NCI-H69 (cell line): ENCODE data around the gene SLC41A1.
A peak's percentile ranks its signal among the peaks of the same experiment; 100 is the strongest.

Source experiments
- DNase-seq: peaks from one replicate; lab custom pipeline; 2025; lab: John Stamatoyannopoulos, UW

The SLC41A1 gene

DNA sequence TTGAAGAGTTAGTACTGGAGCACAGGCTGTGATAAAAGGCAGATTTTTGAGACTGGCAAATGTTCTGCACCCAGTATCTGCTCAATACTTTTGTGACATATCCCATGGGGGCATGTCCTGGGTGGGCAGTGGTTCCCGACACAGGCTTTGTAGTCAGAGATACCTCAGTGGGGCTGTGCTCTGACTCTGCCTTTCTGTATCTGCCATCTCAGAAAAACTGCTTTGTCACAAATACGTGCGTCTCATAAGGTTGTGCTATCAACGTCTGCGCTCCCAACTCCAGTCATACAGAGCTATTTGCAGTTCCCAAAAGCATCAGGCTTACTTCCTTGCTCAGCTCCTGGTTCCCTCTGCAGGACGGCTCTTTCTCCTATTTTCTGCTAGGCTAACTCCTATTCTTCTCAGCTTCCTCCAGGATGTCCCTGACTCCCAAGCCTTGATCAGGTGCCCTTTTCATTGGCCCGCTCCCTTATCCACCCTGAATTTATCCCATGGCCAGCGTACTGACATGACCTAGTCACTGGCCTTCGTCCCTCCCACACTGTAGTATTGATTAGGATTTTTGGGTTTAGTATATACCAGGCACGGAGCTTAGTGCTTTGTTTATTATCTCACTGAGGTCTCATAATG is 25.6 kb downstream of the SLC41A1 start:
- no peak for DNase-seq

DNA sequence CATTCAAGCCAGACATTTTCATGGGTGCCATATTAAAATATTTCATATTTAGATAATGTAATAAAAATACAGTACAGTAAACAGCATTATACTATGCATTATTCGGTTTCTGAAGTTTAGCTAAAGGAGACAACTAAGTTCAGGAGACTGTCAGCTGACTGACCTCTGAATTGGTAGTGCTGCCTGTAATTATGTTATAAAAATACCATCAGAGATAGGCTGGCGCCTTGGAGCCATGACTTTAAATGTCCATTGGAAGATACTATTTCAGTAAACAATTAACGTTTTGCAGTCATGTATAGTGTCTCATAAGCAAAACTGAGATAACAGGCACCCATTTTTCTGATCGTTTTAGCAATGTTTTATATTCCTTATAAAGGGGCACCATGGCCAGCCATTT is 26.4 kb downstream of the SLC41A1 start:
- DNase-seq = no peak

DNA sequence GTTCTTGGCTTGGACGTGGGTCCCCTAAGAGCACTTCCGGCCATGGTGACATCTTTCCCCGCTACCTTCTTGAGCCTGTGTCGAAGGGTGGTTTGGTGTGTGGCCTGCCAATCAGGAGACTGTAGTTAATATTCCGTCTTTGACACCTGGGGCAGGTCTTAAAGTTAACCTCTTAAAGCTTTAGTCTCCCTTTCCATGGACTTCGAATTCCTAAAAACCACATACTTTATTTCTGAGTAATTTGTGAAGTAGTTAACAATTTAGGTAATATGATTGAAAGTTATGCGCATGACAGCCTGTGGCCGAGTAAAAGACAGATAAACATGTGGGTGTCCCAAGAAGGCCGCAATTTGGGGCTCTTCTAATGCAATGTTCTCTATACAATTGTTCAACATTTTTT is 27.6 kb downstream of the SLC41A1 start:
- no peak for DNase-seq

DNA sequence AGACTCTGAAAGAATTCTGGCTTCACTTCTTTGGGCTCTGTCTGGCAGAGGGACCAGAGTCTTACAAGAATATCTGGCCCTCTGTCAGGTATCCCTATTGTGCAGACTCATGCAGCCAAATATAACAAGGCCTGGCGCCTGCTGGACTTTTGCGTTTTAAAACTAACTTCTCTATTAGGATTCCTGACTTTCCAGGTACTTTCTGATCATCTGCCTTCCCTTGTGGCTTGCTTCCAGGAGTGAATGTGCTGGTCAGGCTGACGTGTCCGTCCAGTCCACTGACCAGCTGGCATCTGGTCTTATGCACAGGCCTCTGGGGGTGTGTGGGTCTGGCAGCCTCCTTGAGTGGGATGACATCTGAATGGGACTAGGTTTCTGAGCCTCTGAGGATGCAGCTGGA is 29.1 kb downstream of the SLC41A1 start:
- DNase-seq = no peak

DNA sequence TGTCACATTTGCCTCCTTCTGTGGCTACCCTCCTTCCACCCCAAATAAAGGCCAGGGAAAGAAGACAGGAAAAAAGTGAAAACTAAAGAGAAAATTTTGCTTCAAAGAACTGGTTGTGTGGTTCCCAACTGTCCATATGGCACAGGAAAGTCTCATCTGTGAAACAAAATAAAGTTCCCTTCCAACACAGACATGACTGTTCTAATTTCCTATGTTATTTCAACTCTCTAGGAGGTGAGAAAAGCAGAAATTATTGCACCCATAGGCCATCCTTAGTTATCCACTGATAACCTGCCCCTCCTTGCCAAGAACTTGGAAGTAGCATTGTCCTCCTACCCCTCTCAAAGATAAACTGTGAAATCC is 29.6 kb downstream of the SLC41A1 start:
- no peak for DNase-seq

DNA sequence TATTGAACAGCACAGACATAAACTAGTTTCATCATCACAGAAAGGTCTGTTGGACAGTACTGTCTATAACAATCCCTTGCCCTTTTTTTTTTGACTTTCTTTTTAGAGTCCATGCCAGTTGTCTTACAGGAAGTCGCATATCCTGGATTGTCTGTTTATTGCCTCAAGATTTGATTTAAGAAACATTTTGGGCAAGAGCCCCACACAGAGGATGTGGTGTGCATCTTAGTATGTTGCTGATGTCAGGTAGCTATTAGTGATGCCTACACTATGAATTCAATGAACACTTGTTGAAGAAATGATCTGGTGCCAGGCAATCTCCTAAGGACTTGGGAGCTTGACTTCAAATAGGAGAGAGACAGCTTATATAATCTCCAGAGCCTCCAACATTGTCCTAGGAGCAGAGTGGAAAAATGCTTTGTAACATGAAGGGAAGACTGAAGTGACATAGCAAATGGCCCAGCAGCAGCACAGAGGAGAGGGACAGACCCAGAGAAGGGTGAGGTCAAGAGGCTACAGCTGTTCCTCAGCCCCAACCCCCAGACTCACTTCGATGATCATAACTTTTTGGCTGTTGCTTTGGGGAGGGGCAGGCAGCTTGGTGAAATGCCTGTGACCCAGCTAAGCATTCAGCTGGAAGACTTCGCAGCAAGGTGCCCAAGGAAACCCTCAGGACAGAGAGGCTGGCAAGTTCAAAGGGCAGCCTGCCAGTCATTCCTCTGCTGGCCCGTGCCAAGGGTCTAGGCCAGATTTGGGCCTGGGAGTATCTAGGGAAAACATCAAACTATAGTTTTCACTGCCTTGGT is 30.2 kb downstream of the SLC41A1 start:
- DNase-seq = no peak

DNA sequence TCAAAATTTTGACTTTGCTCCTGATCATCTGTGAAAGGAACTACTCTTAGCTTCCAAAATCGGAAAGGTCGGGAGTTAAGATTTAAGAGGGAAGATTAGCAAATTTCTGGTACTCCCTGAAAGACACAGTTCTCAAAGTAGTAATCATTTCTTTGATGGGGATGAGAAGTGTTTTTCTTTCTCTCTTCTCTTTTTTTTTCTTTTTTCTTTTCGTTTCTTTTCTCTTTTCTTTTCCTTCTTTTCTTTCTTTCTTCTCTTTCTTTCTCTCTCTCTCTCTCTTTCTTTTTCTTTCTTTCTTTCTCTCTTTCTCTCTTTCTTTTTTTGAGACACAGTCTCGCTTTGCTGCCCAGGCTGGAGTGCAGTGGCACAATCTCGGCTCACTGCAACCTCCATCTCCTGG is 32.7 kb downstream of the SLC41A1 start:
- no peak for DNase-seq

DNA sequence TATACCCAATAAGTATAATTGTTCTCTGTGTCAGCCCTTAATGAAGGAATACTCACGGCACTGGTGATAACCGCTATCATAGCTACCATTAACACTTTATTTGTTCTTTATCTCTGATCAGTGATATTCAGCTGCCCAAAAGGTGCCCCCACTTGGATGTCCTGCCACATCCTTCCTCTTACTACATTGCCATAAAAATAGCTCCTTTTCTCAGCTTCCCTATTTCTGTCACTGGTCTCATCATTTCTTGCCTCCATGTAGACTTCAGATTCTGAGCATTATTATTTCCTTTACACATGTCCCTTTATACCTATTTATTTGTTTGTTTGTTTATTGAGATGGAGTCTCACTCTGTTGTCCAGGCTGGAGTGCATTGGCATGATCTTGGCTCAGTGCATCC is 35.0 kb downstream of the SLC41A1 start:
- no peak for DNase-seq

DNA sequence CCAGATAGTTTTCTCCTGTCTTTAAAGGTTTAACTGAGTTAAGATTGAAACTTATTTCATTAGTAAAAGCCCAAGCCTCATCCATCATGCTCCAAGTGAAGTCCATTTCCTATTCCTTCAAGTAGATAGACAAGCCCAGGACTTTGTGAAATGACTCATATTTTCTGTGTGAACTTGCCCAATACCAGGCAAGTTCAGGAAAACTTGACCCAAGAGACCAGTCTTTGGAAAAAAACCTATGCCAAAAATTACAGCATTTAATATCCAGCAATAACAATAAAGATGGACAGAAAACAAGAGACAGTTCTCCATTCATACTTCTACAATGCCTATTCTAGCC is 37.3 kb downstream of the SLC41A1 start:
- no peak for DNase-seq

DNA sequence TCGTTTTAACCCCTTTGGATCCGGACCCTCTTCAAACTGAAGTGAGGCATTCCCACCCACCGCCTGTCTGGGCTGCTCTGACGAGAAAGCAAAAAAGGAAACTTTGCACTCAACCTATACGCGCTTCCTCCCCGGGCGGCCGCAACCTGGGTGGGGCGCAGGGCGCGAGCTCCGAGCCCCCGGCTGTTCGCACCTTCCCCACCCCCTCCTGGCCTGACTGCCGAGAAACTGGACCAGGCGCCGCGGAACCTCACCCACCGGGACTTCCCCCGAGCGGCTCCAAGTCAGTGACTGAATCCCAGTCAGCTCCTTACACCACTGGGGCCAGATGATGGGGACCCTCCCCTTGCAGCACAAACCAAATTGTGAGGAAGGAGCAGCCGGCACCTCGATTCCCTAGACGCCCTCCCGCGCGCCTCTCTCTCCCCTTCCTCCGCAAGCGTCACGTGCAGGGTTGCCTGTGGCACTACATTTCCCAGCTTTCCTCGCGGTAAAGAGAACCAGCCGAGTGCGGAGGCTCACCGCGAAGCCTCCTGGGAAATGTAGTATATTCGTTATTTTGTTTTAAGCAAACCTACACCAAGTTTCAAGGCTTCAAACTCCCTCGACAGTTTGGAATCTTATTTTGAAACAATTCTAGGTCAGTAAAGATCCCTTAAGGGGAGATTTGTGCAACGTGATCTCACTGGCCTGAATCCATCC is 37.8 kb downstream of the SLC41A1 start, which contains the start of gene RAB29:
Gene RAB29, minus strand, starts transcription at position 468 of the 702 bp plus-strand sequence. CDS start 526 bp downstream, outside the sequence.
- DNase-seq = peak; percentile 87

DNA sequence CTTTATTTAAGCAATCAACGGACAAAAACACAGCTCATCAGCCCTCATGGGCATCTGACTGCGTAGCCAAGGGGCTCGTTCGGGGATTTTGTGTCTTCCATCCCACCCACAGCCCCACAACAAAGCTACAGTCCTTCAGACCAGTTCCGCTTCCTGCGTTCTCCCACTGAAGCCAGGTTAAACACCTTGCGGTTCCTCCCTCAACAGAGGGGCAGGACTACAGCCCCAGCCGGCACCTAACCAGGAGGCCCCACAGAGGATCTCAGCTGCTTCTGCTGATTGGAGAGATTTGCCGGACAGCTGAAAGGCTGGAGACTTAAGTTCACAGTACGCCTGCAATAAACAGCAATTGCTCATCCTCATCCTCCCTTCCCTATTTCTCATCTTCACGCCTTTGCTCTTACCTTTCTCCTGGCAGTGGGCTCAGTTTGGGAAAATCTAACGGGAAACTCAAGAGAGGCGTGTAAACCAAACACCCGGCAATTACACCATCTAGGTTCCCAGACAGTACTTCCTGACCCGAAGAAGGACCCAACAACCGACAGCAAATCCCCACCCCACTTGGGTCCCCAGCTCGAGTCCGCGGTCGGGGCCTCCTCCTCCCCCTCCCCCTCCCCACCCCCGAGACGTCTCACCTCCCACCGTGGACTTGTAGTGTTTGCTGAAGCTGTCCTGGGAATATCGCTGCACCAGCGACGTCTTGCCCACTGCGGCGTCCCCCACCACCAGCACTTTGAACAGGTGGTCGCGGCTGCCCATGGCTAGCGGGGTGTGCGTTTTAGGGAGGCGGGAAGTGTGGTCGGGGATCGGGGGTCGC is 38.6 kb downstream of the SLC41A1 start:
- peak; percentile 51 for DNase-seq

DNA sequence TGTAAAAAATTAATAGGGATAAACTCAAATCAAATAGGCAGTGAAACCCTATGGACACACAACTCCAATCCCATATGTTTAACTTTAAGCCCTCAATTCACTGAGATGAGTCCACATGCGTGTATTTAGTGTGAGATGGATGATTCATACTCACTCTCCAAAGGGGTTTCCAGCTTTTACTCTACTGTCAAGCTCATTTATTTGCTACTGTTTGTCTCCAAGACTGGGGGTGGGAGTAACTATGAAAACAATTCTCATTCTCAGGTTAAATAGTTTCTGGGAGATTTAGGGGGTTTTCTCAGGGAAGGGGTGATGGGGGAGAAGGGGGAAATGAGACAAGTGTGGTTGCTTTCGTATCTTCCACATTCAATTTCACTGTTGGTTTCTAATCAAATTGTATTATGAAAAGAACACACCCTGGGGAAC is 40.4 kb downstream of the SLC41A1 start:
- DNase-seq = no peak

DNA sequence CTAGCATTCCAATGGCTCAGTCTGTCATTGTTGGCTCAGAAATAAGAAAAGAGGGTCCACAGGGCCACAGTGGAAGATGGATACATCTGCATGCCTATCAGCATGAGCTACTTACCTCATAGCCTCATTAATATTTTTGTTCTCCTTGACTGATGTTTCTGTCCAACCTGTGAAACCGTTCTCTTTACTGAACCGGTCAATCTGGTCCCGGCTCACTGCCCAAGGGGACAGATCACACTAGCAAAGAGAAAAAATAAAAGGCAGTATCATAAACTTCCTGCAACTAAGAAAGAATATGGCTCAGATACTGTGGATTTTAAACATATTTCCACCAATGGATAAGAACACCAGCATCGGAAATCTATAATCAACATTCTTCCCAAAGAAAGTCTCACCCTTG is 42.4 kb downstream of the SLC41A1 start:
- DNase-seq = no peak

DNA sequence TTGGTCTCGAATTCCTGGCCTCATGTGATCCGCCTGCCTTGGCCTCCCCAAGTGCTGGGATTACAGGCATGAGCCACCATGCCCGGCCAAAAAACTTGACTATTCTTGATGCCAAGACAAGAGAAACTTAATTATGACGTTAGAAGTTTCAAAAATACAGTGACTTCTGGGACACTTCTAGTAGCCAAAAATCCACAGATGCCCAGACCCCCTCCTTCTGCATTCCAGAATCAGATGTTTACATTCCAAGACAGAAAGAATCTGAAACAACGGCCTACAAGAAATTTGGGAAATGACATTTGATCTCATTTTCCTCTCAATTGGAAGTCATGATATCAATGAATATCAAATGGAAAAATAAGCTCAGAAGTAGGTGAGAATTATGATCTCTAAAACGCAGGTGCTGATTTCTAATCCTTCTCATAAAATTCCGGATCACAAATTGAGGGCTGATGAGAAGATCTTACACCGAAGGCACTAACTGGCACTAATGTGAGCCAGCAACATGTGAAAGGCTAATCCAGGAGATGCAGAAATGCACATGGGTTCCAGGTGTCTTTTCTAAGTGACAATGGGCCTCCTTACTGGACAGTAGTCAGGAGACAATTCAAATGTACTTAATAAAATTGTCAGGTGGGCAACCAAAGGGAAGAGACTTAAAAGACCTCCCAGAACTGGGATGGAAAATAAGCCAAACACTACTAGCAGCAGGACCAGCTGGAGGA is 43.2 kb downstream of the SLC41A1 start:
- DNase-seq = no peak

DNA sequence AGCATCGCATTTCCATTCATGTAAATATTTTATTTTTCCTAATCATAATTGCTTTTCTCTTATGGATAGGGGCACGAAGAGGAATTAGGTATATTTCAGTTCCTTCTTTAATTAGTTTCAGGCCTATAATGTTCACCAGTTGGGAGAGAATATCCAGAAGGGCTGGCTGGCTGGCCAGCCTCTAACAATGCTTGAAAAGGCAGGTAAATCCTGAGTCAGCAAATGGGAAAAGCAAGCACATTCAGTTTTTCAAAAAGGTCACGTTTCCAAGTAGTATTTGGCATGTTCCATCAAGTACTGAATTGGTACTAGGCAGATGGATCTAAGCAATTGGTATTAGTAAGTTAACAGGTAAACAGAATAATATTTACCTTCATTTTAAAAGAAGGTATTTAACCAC is 45.8 kb downstream of the SLC41A1 start:
- no peak for DNase-seq

DNA sequence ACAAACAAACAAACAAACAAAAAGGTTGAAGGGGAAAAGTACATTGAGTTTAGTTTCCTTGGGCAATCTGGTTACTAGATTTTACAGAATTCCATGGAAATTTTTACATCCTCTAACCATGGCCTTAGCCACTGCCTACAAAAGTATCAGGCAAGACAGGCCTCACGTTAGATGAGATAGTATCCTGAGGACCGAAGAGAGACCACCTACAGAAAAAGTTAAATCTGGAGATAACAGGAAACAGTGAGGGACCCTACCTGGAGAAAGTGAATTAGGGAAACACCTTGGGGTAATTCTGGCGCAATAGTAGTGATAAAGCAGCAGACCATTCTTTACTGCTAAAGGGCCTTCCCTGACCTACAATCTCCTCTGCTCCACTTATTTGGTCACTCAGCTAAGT is 46.4 kb downstream of the SLC41A1 start:
- DNase-seq = no peak

DNA sequence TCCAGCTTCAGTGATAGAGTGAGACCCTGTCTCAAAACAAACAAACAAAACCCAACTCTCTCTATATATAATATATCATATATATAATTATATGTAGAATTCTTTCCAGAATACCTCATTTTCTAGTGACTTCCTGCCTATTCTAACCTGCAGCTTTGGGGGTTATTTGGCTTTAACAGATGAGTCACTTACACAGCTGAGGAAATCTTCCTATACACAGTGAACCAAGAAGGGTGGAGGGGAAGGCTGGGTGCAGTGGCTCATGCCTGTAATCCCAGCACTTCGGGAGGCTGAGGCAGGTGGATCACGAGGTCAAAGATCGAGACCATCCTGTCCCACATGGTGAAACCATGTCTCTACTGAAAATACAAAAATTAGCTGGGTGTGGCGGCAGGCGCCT is 47.0 kb downstream of the SLC41A1 start:
- DNase-seq = no peak

DNA sequence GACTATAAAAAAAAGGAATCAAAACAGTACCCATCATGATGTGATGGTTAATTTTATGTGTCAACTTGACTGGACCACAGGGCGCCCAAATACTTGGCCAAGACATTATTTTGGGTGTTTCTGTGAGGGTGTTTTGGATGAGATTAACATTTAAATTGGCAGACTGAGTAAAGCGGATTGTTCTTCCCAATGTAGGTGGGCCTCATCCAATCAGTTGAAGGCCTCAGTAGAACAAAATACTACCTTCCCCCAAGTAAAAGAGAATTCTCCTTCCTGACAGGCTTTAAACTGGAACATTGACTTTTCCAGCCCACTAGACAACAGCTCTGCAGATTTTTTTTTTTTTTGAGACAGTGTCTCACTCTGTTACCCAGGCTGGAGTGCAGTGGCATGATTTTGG is 48.4 kb downstream of the SLC41A1 start:
- DNase-seq = no peak

DNA sequence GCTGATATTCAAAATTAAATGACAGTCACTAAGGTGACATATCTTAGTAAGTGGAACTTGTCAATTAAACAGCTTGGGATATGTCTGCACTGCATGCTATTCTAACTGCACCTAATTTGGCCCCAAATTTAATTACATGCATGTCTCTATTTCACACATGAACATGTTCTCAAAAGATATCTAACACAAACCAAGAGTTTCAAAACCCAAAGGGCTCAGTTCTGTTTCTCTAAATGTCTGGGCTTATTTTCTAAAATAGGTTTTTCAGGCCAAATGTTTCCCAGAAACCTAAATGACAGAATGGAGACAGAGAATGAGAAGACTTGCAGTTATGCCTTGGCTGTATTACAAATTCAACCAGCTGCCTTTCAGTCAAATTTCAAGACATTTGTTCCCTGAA is 49.0 kb downstream of the SLC41A1 start:
- no peak for DNase-seq

DNA sequence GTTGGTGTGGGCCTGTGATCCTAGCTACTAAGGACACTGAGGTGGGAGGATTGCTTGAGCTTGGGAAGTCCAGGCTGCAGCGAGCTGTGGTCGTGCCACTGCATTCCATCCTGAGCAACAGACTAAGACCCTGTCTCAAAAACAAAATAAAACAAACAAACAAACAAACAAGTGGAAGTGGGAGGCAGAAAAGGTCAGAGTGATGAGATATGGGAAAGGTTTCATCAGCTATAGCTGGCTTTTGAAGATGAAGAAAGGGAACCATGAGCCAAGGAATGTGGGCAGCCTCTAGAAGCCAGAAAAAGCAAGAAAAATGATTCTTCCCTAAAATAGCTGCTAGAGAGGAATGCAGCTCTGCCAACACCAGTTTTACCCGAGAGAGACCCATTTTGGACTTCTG is 52.4 kb downstream of the SLC41A1 start:
- no peak for DNase-seq

DNA sequence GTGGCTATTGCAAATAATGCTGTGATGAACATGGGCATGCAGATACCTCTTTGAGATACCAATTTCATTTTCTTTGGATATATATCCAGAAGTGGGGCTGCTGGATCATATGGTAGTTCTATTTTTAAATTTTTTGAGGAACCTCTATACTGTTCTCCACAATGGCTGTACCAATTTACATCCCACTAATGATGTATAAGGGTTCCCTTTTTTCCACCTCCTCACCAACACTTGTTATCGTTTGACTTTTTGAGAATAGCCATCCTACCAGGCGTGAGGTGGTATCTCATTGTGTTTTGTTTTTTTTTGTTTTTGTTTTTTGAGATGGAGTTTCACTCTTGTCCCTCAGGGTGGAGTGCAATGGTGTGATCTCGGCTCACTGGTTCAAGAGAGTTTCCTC is 56.4 kb downstream of the SLC41A1 start:
- DNase-seq = no peak

DNA sequence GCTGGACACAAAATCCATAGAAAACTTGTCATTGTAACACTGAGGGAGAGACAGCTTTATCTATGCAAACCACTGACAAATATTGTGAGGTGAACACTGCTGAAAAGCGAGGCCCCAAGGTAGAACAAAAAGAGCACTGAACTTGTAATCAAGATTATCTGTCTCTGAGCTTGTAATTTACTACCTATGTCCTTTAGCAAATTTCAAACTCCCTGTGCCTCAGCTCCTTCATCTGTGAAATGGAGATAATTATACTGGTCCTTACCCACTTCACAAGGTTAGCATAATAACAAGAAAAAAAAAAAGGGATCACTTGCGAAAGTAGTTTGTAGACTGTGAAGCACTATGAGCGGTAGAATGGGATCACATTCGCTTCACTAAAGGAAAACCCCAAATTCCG is 58.1 kb downstream of the SLC41A1 start:
- no peak for DNase-seq
